ENCODE measurements around the gene MPRIP. TPM values are rescaled to one million over a fixed set of nuclear protein-coding genes. Genes with fewer than 3 reads are reported as not detected.

The MPRIP gene
- total RNA-seq, 4 donors from 2014 or later: 130 to 244 (median 155) TPM

DNA sequence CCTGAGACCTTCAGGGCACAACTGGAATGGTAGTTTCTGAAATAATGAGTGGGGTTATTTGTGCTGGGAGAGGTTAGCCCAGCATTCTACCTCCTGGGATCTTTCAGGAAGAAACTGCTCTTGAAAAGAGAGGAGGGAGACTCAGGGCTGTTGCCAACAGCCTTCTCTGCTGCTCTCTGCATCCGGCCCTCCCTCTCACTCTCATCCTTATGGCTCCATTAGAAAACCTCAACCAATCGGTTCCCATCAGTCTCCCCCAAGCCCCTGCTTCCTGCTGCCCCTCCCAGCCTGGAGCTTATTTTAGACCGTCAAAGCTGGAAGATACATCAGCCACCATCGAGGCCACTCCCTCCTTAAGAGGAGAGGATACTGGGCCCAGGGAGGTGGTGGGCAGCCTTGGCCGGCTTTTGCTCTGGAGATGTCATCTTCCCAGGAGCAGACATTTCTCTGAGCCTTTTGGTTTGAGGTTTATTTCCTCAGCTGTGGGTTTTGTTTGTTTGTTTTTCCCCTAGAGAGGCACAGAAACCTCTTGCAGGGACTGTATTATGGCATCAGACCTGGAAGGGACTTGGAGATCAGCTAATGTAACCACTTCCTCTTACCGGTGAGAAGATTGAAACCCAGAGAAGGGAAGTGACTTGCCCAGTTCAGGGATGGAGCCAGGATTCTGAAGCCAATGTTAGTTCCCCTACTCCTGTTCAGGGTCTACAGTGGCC lies 2.7 kb downstream of the MPRIP start:
- DNase-seq: peak; percentile 28 to 36
- intact Hi-C loops (cut with DNase I): no loop called here
- Histone ChIP-seq H3K4me1 (peaks cover 22 to 40% of the 10 kb centered on the region in 2 donors), H3K27me3 (no peaks in the 10 kb centered on the region), H3K27ac (peak overlapping the region; percentile 59 to 84 (median 77)), H3K36me3 (no peaks in the 10 kb centered on the region), H3K4me3 (replicated peaks in 1 of 3) (no peak overlapping the region), H3K9me3 (no peaks in the 10 kb centered on the region)
- 12 to 22% methylated on average over 6 of the region's 6 CpGs for WGBS, 2 donors
- TF ChIP-seq, protein P1, sequence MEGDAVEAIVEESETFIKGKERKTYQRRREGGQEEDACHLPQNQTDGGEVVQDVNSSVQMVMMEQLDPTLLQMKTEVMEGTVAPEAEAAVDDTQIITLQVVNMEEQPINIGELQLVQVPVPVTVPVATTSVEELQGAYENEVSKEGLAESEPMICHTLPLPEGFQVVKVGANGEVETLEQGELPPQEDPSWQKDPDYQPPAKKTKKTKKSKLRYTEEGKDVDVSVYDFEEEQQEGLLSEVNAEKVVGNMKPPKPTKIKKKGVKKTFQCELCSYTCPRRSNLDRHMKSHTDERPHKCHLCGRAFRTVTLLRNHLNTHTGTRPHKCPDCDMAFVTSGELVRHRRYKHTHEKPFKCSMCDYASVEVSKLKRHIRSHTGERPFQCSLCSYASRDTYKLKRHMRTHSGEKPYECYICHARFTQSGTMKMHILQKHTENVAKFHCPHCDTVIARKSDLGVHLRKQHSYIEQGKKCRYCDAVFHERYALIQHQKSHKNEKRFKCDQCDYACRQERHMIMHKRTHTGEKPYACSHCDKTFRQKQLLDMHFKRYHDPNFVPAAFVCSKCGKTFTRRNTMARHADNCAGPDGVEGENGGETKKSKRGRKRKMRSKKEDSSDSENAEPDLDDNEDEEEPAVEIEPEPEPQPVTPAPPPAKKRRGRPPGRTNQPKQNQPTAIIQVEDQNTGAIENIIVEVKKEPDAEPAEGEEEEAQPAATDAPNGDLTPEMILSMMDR (IDR thresholded peaks at IDR 0.05): no peak
- no peak for TF ChIP-seq POLR2A (IDR thresholded peaks at IDR 0.05)

GRCh38 chr17:17048106-17048505 lies 5.8 kb downstream of the MPRIP start:
- peaks cover 35 to 58% of the 10 kb centered on the region in 2 donors for H3K4me1 ChIP-seq
- TF ChIP-seq, protein P1 (IDR thresholded peaks at IDR 0.05): no peak
- TF ChIP-seq POLR2A (IDR thresholded peaks at IDR 0.05): no peak
- intact Hi-C loops (cut with DNase I): no loop called here
- DNase-seq: no peak
- 76 to 87% methylated on average over 6 of the region's 6 CpGs for WGBS, 2 donors
- no peak overlapping the region for H3K4me3 ChIP-seq (replicated peaks in 1 of 3)
- H3K27ac ChIP-seq: no peak overlapping the region
- H3K27me3 ChIP-seq: no peaks in the 10 kb centered on the region
- H3K9me3 ChIP-seq: no peaks in the 10 kb centered on the region
- no peaks in the 10 kb centered on the region for H3K36me3 ChIP-seq

GRCh38 chr17:17050346-17051345 lies 8.4 kb downstream of the MPRIP start:
- no peaks in the 10 kb centered on the region for H3K27me3 ChIP-seq
- H3K27ac ChIP-seq: peak overlapping the region in 1 of 3 donors; percentile 1
- TF ChIP-seq POLR2A (IDR thresholded peaks at IDR 0.05): no peak
- TF ChIP-seq, protein P1 (IDR thresholded peaks at IDR 0.05): no peak
- H3K4me3 ChIP-seq (replicated peaks in 1 of 3): no peak overlapping the region
- DNase-seq: no peak
- H3K9me3 ChIP-seq: no peaks in the 10 kb centered on the region
- no peaks in the 10 kb centered on the region for H3K36me3 ChIP-seq
- intact Hi-C loops (cut with DNase I): no loop called here
- H3K4me1 ChIP-seq: peaks cover 24 to 59% of the 10 kb centered on the region in 2 donors
- 90 to 92% methylated on average over 15 of the region's 15 CpGs for WGBS, 2 donors

DNA sequence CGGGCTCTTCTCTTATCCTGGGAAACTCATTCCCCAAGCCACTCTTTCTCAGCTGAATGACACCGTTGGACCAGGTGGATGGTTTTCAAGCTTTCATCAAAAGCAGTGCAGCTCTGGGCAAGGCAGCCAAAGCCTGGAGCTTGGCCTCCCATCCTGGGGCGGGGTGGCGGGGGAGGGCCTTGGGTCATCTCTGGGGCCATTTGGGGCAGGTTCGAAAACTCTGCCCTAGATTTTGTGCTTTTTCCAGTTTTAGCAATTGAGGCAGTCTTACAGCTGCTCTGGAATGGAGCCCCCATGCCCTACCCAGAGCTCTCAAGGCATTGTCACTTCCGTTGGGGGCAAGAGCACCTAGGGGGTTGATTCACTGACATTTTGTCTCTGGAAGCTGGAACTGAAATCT lies 9.1 kb downstream of the MPRIP start:
- peak overlapping the region in 2 of 3 donors; percentile 1 to 42 for H3K27ac ChIP-seq
- H3K36me3 ChIP-seq: no peaks in the 10 kb centered on the region
- H3K9me3 ChIP-seq: no peaks in the 10 kb centered on the region
- intact Hi-C loops (cut with DNase I): no loop called here
- TF ChIP-seq, protein P1 (IDR thresholded peaks at IDR 0.05): no peak
- no peak for TF ChIP-seq POLR2A (IDR thresholded peaks at IDR 0.05)
- DNase-seq: no peak
- no peaks in the 10 kb centered on the region for H3K27me3 ChIP-seq
- no peak overlapping the region for H3K4me3 ChIP-seq (replicated peaks in 1 of 3)
- 69 to 85% methylated on average over 4 of the region's 6 CpGs for WGBS, 2 donors
- peaks cover 24 to 64% of the 10 kb centered on the region in 2 donors for H3K4me1 ChIP-seq
